Osteocyte (in vitro differentiated cells): ENCODE data around the gene ATP6V1G2. TPM values are rescaled to one million over a fixed set of nuclear protein-coding genes. Genes with fewer than 3 reads are reported as not detected.

Experiments used
- DNase-seq: peaks from one replicate; pipeline ENCODE4 v3.0.0; 2021; ENCODE audit warnings: mixed read lengths; ENCODE audit not compliant: unreplicated experiment; ENCODE audit errors: extremely low spot score
- H3K27ac Mint-ChIP-seq: one replicate; pipeline ENCODE4 v1.8.0; 2021; ENCODE audit warnings: mild to moderate bottlenecking, mixed read lengths; ENCODE audit not compliant: unreplicated experiment
- H3K27me3 Mint-ChIP-seq: one replicate; pipeline ENCODE4 v1.8.0; 2021; ENCODE audit warnings: mixed read lengths; ENCODE audit not compliant: unreplicated experiment
- H3K36me3 Mint-ChIP-seq: one replicate; pipeline ENCODE4 v1.8.0; 2021; ENCODE audit warnings: mixed read lengths; ENCODE audit not compliant: unreplicated experiment
- H3K4me1 Mint-ChIP-seq: one replicate; pipeline ENCODE4 v1.8.0; 2021; ENCODE audit warnings: mixed read lengths; ENCODE audit not compliant: unreplicated experiment
- H3K4me3 Mint-ChIP-seq: one replicate; pipeline ENCODE4 v1.8.0; 2021; ENCODE audit warnings: mild to moderate bottlenecking, moderate library complexity, mixed read lengths; ENCODE audit not compliant: unreplicated experiment
- H3K9me3 Mint-ChIP-seq: one replicate; pipeline ENCODE4 v1.8.0; 2021; ENCODE audit warnings: mixed read lengths; ENCODE audit not compliant: unreplicated experiment
- CTCF ChIP-seq: fragments of 200-600 bp; sonication (generic); IDR thresholded peaks from 2 replicates; pipeline ENCODE4 v1.5.0; 2021; ENCODE audit warnings: antibody characterized with exemption, mild to moderate bottlenecking, moderate library complexity
- total RNA-seq: library from RNA; stranded (reverse); gene quantifications from 2 replicates; pipeline ENCODE4 v1.2.1, GENCODE V29; 2021

ATP6V1G2 gene
- total RNA-seq, 1 donor from 2014 or later = 9.0 TPM

- no peaks in the 10 kb centered on the region for H3K9me3 Mint-ChIP-seq
- H3K27ac Mint-ChIP-seq = peak overlapping the region; percentile 9
- H3K36me3 Mint-ChIP-seq = peaks cover 56% of the 10 kb centered on the region
- H3K27me3 Mint-ChIP-seq = no peaks in the 10 kb centered on the region
- no peak for TF ChIP-seq CTCF
- H3K4me3 Mint-ChIP-seq = peak overlapping the region; percentile 96
- peaks cover 34% of the 10 kb centered on the region for H3K4me1 Mint-ChIP-seq
- no peak for DNase-seq
Measured at GRCh38 chr6:31538805-31539400, 7.5 kb downstream of the ATP6V1G2 start.

DNA sequence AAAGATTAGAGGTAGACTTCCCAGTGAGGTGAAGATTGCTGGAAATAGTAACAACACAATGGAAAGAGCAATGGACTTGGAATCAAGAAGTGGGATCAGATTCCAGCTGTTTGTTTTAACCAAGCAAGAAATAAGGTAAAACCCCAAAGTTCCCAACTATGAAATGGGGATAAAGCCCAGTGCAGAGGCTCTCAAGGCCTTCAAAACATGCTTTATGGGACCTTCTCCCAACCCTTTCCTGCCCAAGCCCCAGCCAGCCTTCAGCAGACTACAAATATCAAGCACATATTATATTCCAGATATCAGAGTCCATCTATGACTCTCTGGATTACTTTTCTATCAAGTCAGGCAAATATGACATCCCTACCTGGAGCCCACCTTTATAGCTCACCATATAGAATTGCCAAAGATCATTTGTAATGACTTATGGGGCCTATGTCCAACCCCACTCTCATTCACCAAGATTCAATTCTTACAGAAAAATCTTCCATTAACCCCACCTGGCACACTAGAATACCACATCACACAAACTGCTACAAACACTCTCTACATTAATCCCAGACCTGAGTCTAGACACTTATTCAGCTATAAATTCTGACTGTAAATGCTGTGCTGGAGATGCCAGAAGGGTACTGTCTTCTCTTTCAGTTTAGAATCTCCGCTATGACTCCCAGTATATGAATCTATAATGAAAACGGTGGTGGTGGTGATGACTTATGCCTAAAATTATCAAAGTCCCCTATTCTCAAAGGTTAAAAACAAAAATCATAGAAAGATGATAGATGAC lies 10.7 kb downstream of the ATP6V1G2 start:
- Mint-ChIP-seq H3K4me1 (peaks cover 27% of the 10 kb centered on the region), H3K27ac (no peak overlapping the region), H3K36me3 (peaks cover 78% of the 10 kb centered on the region), H3K4me3 (no peak overlapping the region), H3K9me3 (no peaks in the 10 kb centered on the region), H3K27me3 (no peaks in the 10 kb centered on the region)
- no peak for DNase-seq
- no peak for TF ChIP-seq CTCF

- Mint-ChIP-seq H3K27ac (no peak overlapping the region), H3K4me3 (no peak overlapping the region), H3K9me3 (no peaks in the 10 kb centered on the region), H3K27me3 (no peaks in the 10 kb centered on the region), H3K36me3 (peaks cover 76% of the 10 kb centered on the region), H3K4me1 (peaks cover 17% of the 10 kb centered on the region)
- DNase-seq = no peak
- TF ChIP-seq CTCF = no peak
Measured at GRCh38 chr6:31534521-31535040, 11.8 kb downstream of the ATP6V1G2 start.

GRCh38 chr6:31534011-31534410 lies 12.4 kb downstream of the ATP6V1G2 start:
- no peak overlapping the region for H3K4me3 Mint-ChIP-seq
- H3K9me3 Mint-ChIP-seq = no peaks in the 10 kb centered on the region
- H3K36me3 Mint-ChIP-seq = peaks cover 70% of the 10 kb centered on the region
- no peak overlapping the region for H3K27ac Mint-ChIP-seq
- H3K27me3 Mint-ChIP-seq = no peaks in the 10 kb centered on the region
- DNase-seq = no peak
- peaks cover 12% of the 10 kb centered on the region for H3K4me1 Mint-ChIP-seq
- no peak for TF ChIP-seq CTCF

- Mint-ChIP-seq H3K27me3 (no peaks in the 10 kb centered on the region), H3K9me3 (no peaks in the 10 kb centered on the region), H3K4me1 (peaks cover 6% of the 10 kb centered on the region), H3K36me3 (peaks cover 65% of the 10 kb centered on the region), H3K27ac (no peak overlapping the region), H3K4me3 (no peak overlapping the region)
- TF ChIP-seq CTCF = no peak
- no peak for DNase-seq
Measured at GRCh38 chr6:31533455-31533841, 13.0 kb downstream of the ATP6V1G2 start.
